ENCODE data around the gene DDX60. TPM values are rescaled to one million over a fixed set of nuclear protein-coding genes. Genes with fewer than 3 reads are reported as not detected.
"Not testable (repeated sequence)": the region's sequence is repeated elsewhere in the genome, so short reads cannot be mapped to it uniquely, and the experiment has no call there.

DDX60 gene
- polyA plus RNA-seq (ENCODE audit: insufficient read length in 12 of 12): 10 to 100 TPM in 1 of 12 donors, 1 to 10 TPM in 10, not detected in 1; 4.4 to 32.0 (median 5.5) TPM
- long read RNA-seq, donor 1: 0 reads
- long read RNA-seq, donor 2: 0 reads
- long read RNA-seq, donor 3: 0 reads
- long read RNA-seq, donor 4: 0 reads
- long read RNA-seq, donor 5: 0 reads
- long read RNA-seq, donor 6: 0 reads
- long read RNA-seq, donor 7: 0 reads
- long read RNA-seq, donor 8, full-length matches to known transcripts: 1 of 1 reads
- long read RNA-seq, donor 8, partial matches to known transcripts: 0 of 1 reads
- long read RNA-seq, donor 8, other reads (novel, unspliced or antisense): 0 of 1 reads
- long read RNA-seq, donor 9: 0 reads
- long read RNA-seq, donor 10: 0 reads
- long read RNA-seq, donor 11: 0 reads

GRCh38 chr4:168318266-168318895 is at the start of gene DDX60:
Gene DDX60, minus strand, starts transcription at chr4:168318752. Its CDS starts 7,493 bp downstream, at chr4:168311259.
- peak; percentile 87 for DNase-seq

GRCh38 chr4:168367065-168367464 is 48.5 kb upstream of the DDX60 start:
- no peak for DNase-seq

GRCh38 chr4:168362025-168362401 is 43.5 kb upstream of the DDX60 start:
- no peak for DNase-seq

- no peak for DNase-seq
Observed at GRCh38 chr4:168361365-168362024, 42.9 kb upstream of the DDX60 start.

- DNase-seq: no peak
Observed at GRCh38 chr4:168360271-168360670, 41.7 kb upstream of the DDX60 start.

- DNase-seq: no peak
Observed at GRCh38 chr4:168357941-168358340, 39.4 kb upstream of the DDX60 start.

GRCh38 chr4:168353746-168354145 is 35.2 kb upstream of the DDX60 start:
- no peak for DNase-seq

GRCh38 chr4:168337550-168337940 is 19.0 kb upstream of the DDX60 start:
- no peak for DNase-seq

- no peak for DNase-seq
Observed at GRCh38 chr4:168336837-168337549, 18.4 kb upstream of the DDX60 start.

GRCh38 chr4:168335621-168336020 is 17.1 kb upstream of the DDX60 start:
- peak; percentile 9 for DNase-seq

GRCh38 chr4:168334053-168334452 is 15.5 kb upstream of the DDX60 start:
- no peak for DNase-seq

- not testable (repeated sequence) for DNase-seq
Observed at GRCh38 chr4:168330575-168330974, 12.0 kb upstream of the DDX60 start.

- DNase-seq: no peak
Observed at GRCh38 chr4:168325591-168325990, 7.0 kb upstream of the DDX60 start.

- DNase-seq: no peak
Observed at GRCh38 chr4:168321006-168321405, 2.5 kb upstream of the DDX60 start.

- peak; percentile 6 for DNase-seq
Observed at GRCh38 chr4:168319486-168320019, 1.0 kb upstream of the DDX60 start.

GRCh38 chr4:168317621-168318020 is 931 bp downstream of the DDX60 start:
- DNase-seq: no peak

GRCh38 chr4:168309781-168310180 is 8.8 kb downstream of the DDX60 start:
- DNase-seq: no peak

- DNase-seq: no peak
Observed at GRCh38 chr4:168308912-168309311, 9.6 kb downstream of the DDX60 start.

GRCh38 chr4:168306476-168306875 is 12.1 kb downstream of the DDX60 start:
- DNase-seq: no peak

GRCh38 chr4:168304744-168305459 is 13.7 kb downstream of the DDX60 start:
- DNase-seq: no peak

GRCh38 chr4:168303430-168303829 is 15.1 kb downstream of the DDX60 start:
- DNase-seq: not testable (repeated sequence)
